H1 (cell line): ENCODE measurements around the gene TEX2. TPM values are rescaled to one million over a fixed set of nuclear protein-coding genes. Genes with fewer than 3 reads are reported as not detected.

ENCODE experiments used
- CTCF ChIA-PET: fragments of 300-600 bp; sonication (Branson Sonifier 250); formaldehyde crosslinking; loops from one replicate; lab custom pipeline; 2021; ENCODE audit not compliant: partially characterized antibody; lab: Charles Lee
- POLR2A ChIA-PET: fragments of 300-600 bp; sonication (Branson Sonifier 250); formaldehyde crosslinking; loops from one replicate; lab custom pipeline; 2021; ENCODE audit warnings: inconsistent platforms; ENCODE audit not compliant: partially characterized antibody; lab: Charles Lee
- DNase-seq, 2 experiments: peaks; one replicate each; pipeline versions ENCODE4 v3.0.0 to v3.0.0-alpha.2; 2010 to 2022; ENCODE audit warnings: low spot score in 2 of 2, low read depth in 1 of 2, mixed read lengths in 1 of 2
- FAIRE-seq: peaks from 2 replicates; lab custom pipeline; 2011; peaks lifted over from hg19 to GRCh38; lab: Jason Lieb, UNC
- H2AFZ ChIP-seq: 2 replicates; pipeline ENCODE4 v1.8.1; 2012; ENCODE audit warnings: low read length, inconsistent platforms
- H2AK5ac ChIP-seq: 2 replicates; pipeline ENCODE4 v1.6.1; 2013; ENCODE audit warnings: low read depth, low read length
- H2BK120ac ChIP-seq: replicated peaks from 2 replicates; pipeline ENCODE3; 2013; ENCODE audit warnings: low read depth, low read length, inconsistent platforms
- H2BK12ac ChIP-seq: 2 replicates; pipeline ENCODE4 v1.6.1; 2013; ENCODE audit warnings: low read depth, low read length
- H2BK15ac ChIP-seq: 2 replicates; pipeline ENCODE4 v1.6.1; 2013; ENCODE audit warnings: low read length
- H2BK20ac ChIP-seq: 2 replicates; pipeline ENCODE4 v1.6.1; 2013; ENCODE audit warnings: low read length
- H2BK5ac ChIP-seq: 2 replicates; pipeline ENCODE4 v1.6.1; 2013; ENCODE audit warnings: low read depth, low read length
- H3K14ac ChIP-seq: 2 replicates; pipeline ENCODE4 v1.6.1; 2013; ENCODE audit warnings: inconsistent platforms; ENCODE audit not compliant: insufficient read length
- H3K18ac ChIP-seq: 2 replicates; pipeline ENCODE4 v1.6.1; 2013; ENCODE audit warnings: low read length; ENCODE audit errors: extremely low read depth
- H3K23ac ChIP-seq: 2 replicates; pipeline ENCODE4 v1.6.1; 2013; ENCODE audit warnings: inconsistent platforms; ENCODE audit not compliant: insufficient read length
- H3K23me2 ChIP-seq: 2 replicates; pipeline ENCODE4 v1.6.1; 2013; ENCODE audit warnings: low read depth, low read length
- H3K27ac ChIP-seq: 2 replicates; pipeline ENCODE4 v1.6.1; 2011; ENCODE audit warnings: low read depth, low read length, inconsistent platforms
- H3K27me3 ChIP-seq, 4 experiments: replicated peaks in 1 of 4; 1 replicate in 1 of 4; 2 replicates in 3 of 4; pipeline versions ENCODE4 v1.6.1 to v1.8.1; 2011 to 2013; ENCODE audit warnings: low read length in 3 of 4, mild to moderate bottlenecking in 3 of 4, inconsistent platforms in 2 of 4, mixed read lengths in 2 of 4, moderate library complexity in 1 of 4; ENCODE audit not compliant: control insufficient read depth in 3 of 4, insufficient read depth in 3 of 4; ENCODE audit errors: extremely low read depth in 1 of 4
- H3K36me3 ChIP-seq, 4 experiments: 2 replicates each; pipeline versions ENCODE4 v1.6.1 to v1.8.1; 2011 to 2013; ENCODE audit warnings: mild to moderate bottlenecking in 4 of 4, low read length in 3 of 4, moderate library complexity in 2 of 4, control low read depth in 1 of 4, inconsistent platforms in 1 of 4; ENCODE audit not compliant: insufficient read depth in 4 of 4, control insufficient read depth in 2 of 4
- H3K4ac ChIP-seq: replicated peaks from 2 replicates; pipeline ENCODE3; 2013; ENCODE audit warnings: low read length, low read depth, mixed read lengths, inconsistent platforms; ENCODE audit not compliant: insufficient read length
- H3K4me1 ChIP-seq, 4 experiments: replicated peaks in 1 of 4; 1 replicate in 1 of 4; 2 replicates in 3 of 4; pipeline versions ENCODE4 v1.6.1 to v1.8.1; 2011 to 2013; ENCODE audit warnings: low read length in 3 of 4, inconsistent platforms in 2 of 4, mixed read lengths in 1 of 4; ENCODE audit not compliant: insufficient read depth in 4 of 4, control insufficient read depth in 3 of 4
- H3K4me2 ChIP-seq, 2 experiments: 2 replicates each; pipeline versions ENCODE4 v1.6.1 to v1.8.1; 2011 to 2013; ENCODE audit warnings: low read depth in 2 of 2, low read length in 2 of 2, control low read depth in 1 of 2, inconsistent platforms in 1 of 2, mild to moderate bottlenecking in 1 of 2; ENCODE audit not compliant: insufficient read depth in 1 of 2
- H3K4me3 ChIP-seq, 4 experiments: fragments of 200-600, 300-600 bp in 1 of 4; sonication (generic), shearing (Covaris generic), sonication (Bioruptor Twin) in 1 of 4; 2 replicates each; pipeline versions ENCODE4 v1.5.1 to v1.8.1; 2011 to 2016; ENCODE audit warnings: low read length in 4 of 4, low read depth in 3 of 4, control low read depth in 2 of 4, inconsistent platforms in 2 of 4, mild to moderate bottlenecking in 2 of 4, mixed read lengths in 1 of 4, moderate library complexity in 1 of 4; ENCODE audit not compliant: insufficient read depth in 2 of 4; ENCODE audit errors: extremely low read depth in 1 of 4
- H3K56ac ChIP-seq: replicated peaks from 2 replicates; pipeline ENCODE3; 2013; ENCODE audit warnings: low read depth, mild to moderate bottlenecking, mixed read lengths, low read length, inconsistent platforms; ENCODE audit not compliant: insufficient read length
- H3K79me1 ChIP-seq: 2 replicates; pipeline ENCODE4 v1.6.1; 2013; ENCODE audit warnings: low read depth, low read length, control low read depth
- H3K79me2 ChIP-seq, 2 experiments: 2 replicates each; pipeline versions ENCODE4 v1.6.1 to v1.8.1; 2012 to 2013; ENCODE audit warnings: low read length in 2 of 2, mild to moderate bottlenecking in 2 of 2, inconsistent platforms in 1 of 2; ENCODE audit not compliant: insufficient read depth in 2 of 2, control insufficient read depth in 1 of 2
- H3K9ac ChIP-seq, 4 experiments: replicated peaks in 1 of 4; 1 replicate in 1 of 4; 2 replicates in 3 of 4; pipeline versions ENCODE4 v1.6.1 to v1.8.1; 2011 to 2013; ENCODE audit warnings: low read depth in 3 of 4, low read length in 3 of 4, control low read depth in 2 of 4, mild to moderate bottlenecking in 2 of 4, moderate library complexity in 2 of 4, inconsistent platforms in 1 of 4; ENCODE audit errors: extremely low read depth in 1 of 4
- H3K9me3 ChIP-seq, 2 experiments: 2 replicates each; pipeline versions ENCODE4 v1.6.1 to v1.8.1; 2012 to 2013; ENCODE audit warnings: mild to moderate bottlenecking in 2 of 2, moderate library complexity in 2 of 2, control low read depth in 1 of 2, inconsistent platforms in 1 of 2, low read depth in 1 of 2, low read length in 1 of 2, mixed read lengths in 1 of 2; ENCODE audit not compliant: insufficient read depth in 2 of 2
- H4K20me1 ChIP-seq, 2 experiments: replicated peaks in 1 of 2; 2 replicates each; pipeline versions ENCODE3 to v1.8.1; 2011 to 2013; ENCODE audit warnings: inconsistent platforms in 2 of 2, low read length in 2 of 2, mild to moderate bottlenecking in 1 of 2; ENCODE audit not compliant: insufficient read depth in 2 of 2, control insufficient read depth in 1 of 2
- H4K5ac ChIP-seq: 2 replicates; pipeline ENCODE4 v1.6.1; 2013; ENCODE audit warnings: low read length, low read depth, mixed read lengths, inconsistent platforms; ENCODE audit not compliant: insufficient read length
- H4K8ac ChIP-seq: 2 replicates; pipeline ENCODE4 v1.8.0; 2013; ENCODE audit warnings: mild to moderate bottlenecking, moderate library complexity, low read length, inconsistent platforms; ENCODE audit not compliant: insufficient read depth; ENCODE audit errors: extremely low read depth
- H4K91ac ChIP-seq: replicated peaks from 2 replicates; pipeline ENCODE3; 2013; ENCODE audit warnings: low read length, mixed read lengths, inconsistent platforms; ENCODE audit not compliant: insufficient read length
- CTCF ChIP-seq, 3 experiments: IDR thresholded peaks; 1 replicate in 2 of 3; 2 replicates in 1 of 3; pipeline versions ENCODE4 v1.5.1 to v1.6.1; 2011; ENCODE audit warnings: low read length in 3 of 3, mild to moderate bottlenecking in 3 of 3, inconsistent platforms in 2 of 3, low read depth in 1 of 3, moderate library complexity in 1 of 3; ENCODE audit not compliant: insufficient read depth in 1 of 3; ENCODE audit errors: control extremely low read depth in 1 of 3
- E2F6 ChIP-seq: IDR thresholded peaks from 2 replicates; pipeline ENCODE4 v1.6.1; 2012; ENCODE audit warnings: inconsistent platforms
- EP300 ChIP-seq, 2 experiments: IDR thresholded peaks; 1 replicate in 1 of 2; 2 replicates in 1 of 2; pipeline ENCODE4 v1.6.1; 2011 to 2012; ENCODE audit warnings: low read depth in 2 of 2, low read length in 2 of 2, mild to moderate bottlenecking in 2 of 2, borderline replicate concordance in 1 of 2, inconsistent platforms in 1 of 2, moderate library complexity in 1 of 2
- GABPA ChIP-seq: IDR thresholded peaks from 2 replicates; pipeline ENCODE4 v1.6.1; 2011; ENCODE audit warnings: mild to moderate bottlenecking, low read length, moderate library complexity, borderline replicate concordance; ENCODE audit not compliant: insufficient read depth
- PHF8 ChIP-seq: fragments of 200-600 bp; sonication (generic); conservative IDR thresholded peaks from 2 replicates; pipeline ENCODE4 v1.7.1; 2012; ENCODE audit warnings: low read depth, mild to moderate bottlenecking, inconsistent platforms, low read length, moderate library complexity
- RAD21 ChIP-seq, 2 experiments: IDR thresholded peaks in 1 of 2; conservative IDR thresholded peaks in 1 of 2; 2 replicates each; pipeline ENCODE4 v1.6.1; 2011; ENCODE audit warnings: low read depth in 2 of 2, low read length in 2 of 2, improper control_type of control experiment in 1 of 2, inconsistent platforms in 1 of 2, mild to moderate bottlenecking in 1 of 2, moderate library complexity in 1 of 2
- TAF7 ChIP-seq: optimal IDR thresholded peaks from 2 replicates; pipeline ENCODE3; 2011; ENCODE audit warnings: low read depth, mild to moderate bottlenecking, inconsistent platforms, low read length, moderate library complexity, borderline replicate concordance
- WGBS, 2 experiments: shearing (Covaris generic) in 1 of 2; methylation state at CpG; one replicate each; pipeline versions ENCODE4 v1.1.6 to v1.1.7; 2013 to 2015; ENCODE audit warnings: low lambda C conversion rate in 2 of 2, mixed read lengths in 2 of 2, inconsistent platforms in 1 of 2, low coverage in 1 of 2, missing lambda C conversion rate in 1 of 2; ENCODE audit not compliant: insufficient replicate concordance in 2 of 2, insufficient coverage in 1 of 2, insufficient read length in 1 of 2; ENCODE audit errors: extremely low coverage in 1 of 2, missing lambda C conversion rate in 1 of 2; 5-methylcytosine and 5-hydroxymethylcytosine counted together
- polyA plus RNA-seq, 7 experiments: library from polyadenylated mRNA; depleted of rRNA in 3 of 7; stranded (reverse) in 5 of 7; unstranded in 2 of 7; fragments of >200 nt in 5 of 7; fragments of 200-250 nt in 2 of 7; gene quantifications; 1 replicate in 5 of 7; 2 replicates in 1 of 7; 4 replicates in 1 of 7; pipeline versions ENCODE4 v1.2.1 to v1.2.3, GENCODE V29; 2011 to 2013; ENCODE audit warnings: missing spikeins in 2 of 7, mixed read lengths in 2 of 7
- total RNA-seq: library from RNA; stranded (reverse); fragmentation: NEBNext Ultra II Directional; extraction: Animal tissue kit (Norgen Biotek cat#: 25700); gene quantifications from 2 replicates; pipeline ENCODE4 v1.2.1, GENCODE V29; 2021

Gene TEX2
- total and polyA plus RNA-seq, 2 of the 8 experiments (the other 6 are each of a cell fraction or from before 2014, with no cell fraction given) = 6.1 to 15.6 TPM

- no peak overlapping the region for H2BK120ac ChIP-seq
- H2BK12ac ChIP-seq = no peak overlapping the region
- H3K18ac ChIP-seq = no peak overlapping the region
- TF ChIP-seq CTCF (IDR thresholded peaks at IDR 0.05; ENCODE audit: control extremely low read depth in 1 of 3, insufficient read depth in 1 of 3, low read depth in 1 of 3, low read length in 3 of 3) (peak in 2 of 3 experiments; percentile 63 to 66; a peak in 3 of 4 replicates), TAF7 (no peak), E2F6 (no peak), RAD21 (IDR thresholded peaks at IDR 0.05 in 1 of 2, conservative IDR thresholded peaks at IDR 0.05 in 1 of 2; ENCODE audit: low read depth in 2 of 2, low read length in 2 of 2) (peak; percentile 87 to 89), PHF8 (no peak), GABPA (no peak), EP300 (IDR thresholded peaks at IDR 0.05; ENCODE audit: borderline replicate concordance in 1 of 2, low read depth in 2 of 2, low read length in 2 of 2) (no peak)
- TF ChIP-seq, all 59 proteins: peak for 2
- H4K5ac ChIP-seq = no peak overlapping the region
- H3K4me3 ChIP-seq = no peak overlapping the region
- H2AFZ ChIP-seq = no peak overlapping the region
- H4K91ac ChIP-seq = no peak overlapping the region
- H2BK5ac ChIP-seq = no peak overlapping the region
- H3K4me1 ChIP-seq = no peaks in the 10 kb centered on the region
- H4K20me1 ChIP-seq = no peaks in the 10 kb centered on the region
- H3K23ac ChIP-seq = no peak overlapping the region
- no peaks in the 10 kb centered on the region for H3K79me1 ChIP-seq
- H4K8ac ChIP-seq = no peak overlapping the region
- no peak overlapping the region for H3K9ac ChIP-seq
- ChIA-PET POLR2A (interaction anchor here (0.7 to 10.5 kb wide), 4 partner anchors 13 to 105 kb away, joined by 3 to 164 read pairs (median 4); no protein-coding TSS in a partner anchor), CTCF (interaction anchor here (0.6 to 14.4 kb wide), 59 partner anchors 9 to 285 kb away, joined by 3 to 238 read pairs (median 4); partner anchors contain the start of genes GH1, GH2 and ICAM2)
- H3K14ac ChIP-seq = no peak overlapping the region
- no peak overlapping the region for H2AK5ac ChIP-seq
- H3K79me2 ChIP-seq = no peaks in the 10 kb centered on the region
- peaks cover 6% of the 10 kb centered on the region; the same call in 1 of the 2 replicates for H3K23me2 ChIP-seq
- H2BK15ac ChIP-seq = no peak overlapping the region
- no peak overlapping the region for H3K27ac ChIP-seq
- H3K9me3 ChIP-seq = no peaks in the 10 kb centered on the region
- H3K4me2 ChIP-seq = no peak overlapping the region
- peaks cover 0 to 16% (median 11%) of the 10 kb centered on the region in 4 experiments; a peak in 6 of 7 replicates for H3K27me3 ChIP-seq
- no peaks in the 10 kb centered on the region for H3K36me3 ChIP-seq
- H2BK20ac ChIP-seq = no peak overlapping the region
- DNase-seq (no peak), FAIRE-seq (peak; percentile 13)
- H3K56ac ChIP-seq = no peak overlapping the region
- H3K4ac ChIP-seq = no peak overlapping the region
- WGBS, 2 experiments = 52% methylated on average over 8 of the region's 8 CpGs; no CpG with 5 or more reads in 1 of the 2 experiments
Measured at GRCh38 chr17:64133546-64134215, 129.4 kb downstream of the TEX2 start.
